Gastrocnemius medialis (tissue), 4 donors: ENCODE data around the gene GRID1.

Source experiments
- CTCF ChIP-seq, 5 experiments: fragments of 450-650 bp in 3 of 5; fragments of 200-600 bp in 2 of 5; sonication (generic) in 2 of 5; IDR thresholded peaks in 4 of 5; conservative IDR thresholded peaks in 1 of 5; 1 replicate in 4 of 5; 2 replicates in 1 of 5; pipeline ENCODE4 v1.5.1; 2016 to 2019; ENCODE audit warnings: antibody characterized with exemption in 5 of 5, mild to moderate bottlenecking in 3 of 5, moderate library complexity in 3 of 5
- POLR2A ChIP-seq, 2 donors: fragments of 450-650 bp; IDR thresholded peaks; one replicate each; pipeline ENCODE4 v1.6.1; 2017; ENCODE audit warnings: antibody characterized with exemption in 2 of 2, mild to moderate bottlenecking in 2 of 2, moderate library complexity in 2 of 2

- TF ChIP-seq POLR2A (IDR thresholded peaks at IDR 0.05) = no peak
- no peak for TF ChIP-seq CTCF (IDR thresholded peaks at IDR 0.05 in 4 of 5, conservative IDR thresholded peaks at IDR 0.05 in 1 of 5)
These were observed 318.0 kb downstream of the GRID1 start for GRCh38 chr10:86048571-86048970.
